ENCODE results near the gene PICK1.
"Not testable (repeated sequence)": the region's sequence is repeated elsewhere in the genome, so short reads cannot be mapped to it uniquely, and the experiment has no call there.

The PICK1 gene

GRCh38 chr22:38036392-38037062 lies 20.7 kb upstream of the PICK1 start:
- in situ Hi-C loops (cut with HindIII; ENCODE audit: low sequenced_read_pairs), result no loop called here
- H3K4me3 ChIP-seq (ENCODE audit: low read depth, low read length), result no peak overlapping the region
- no peak for DNase-seq (ENCODE audit: low read depth, low spot score)
- TF ChIP-seq, protein P1, sequence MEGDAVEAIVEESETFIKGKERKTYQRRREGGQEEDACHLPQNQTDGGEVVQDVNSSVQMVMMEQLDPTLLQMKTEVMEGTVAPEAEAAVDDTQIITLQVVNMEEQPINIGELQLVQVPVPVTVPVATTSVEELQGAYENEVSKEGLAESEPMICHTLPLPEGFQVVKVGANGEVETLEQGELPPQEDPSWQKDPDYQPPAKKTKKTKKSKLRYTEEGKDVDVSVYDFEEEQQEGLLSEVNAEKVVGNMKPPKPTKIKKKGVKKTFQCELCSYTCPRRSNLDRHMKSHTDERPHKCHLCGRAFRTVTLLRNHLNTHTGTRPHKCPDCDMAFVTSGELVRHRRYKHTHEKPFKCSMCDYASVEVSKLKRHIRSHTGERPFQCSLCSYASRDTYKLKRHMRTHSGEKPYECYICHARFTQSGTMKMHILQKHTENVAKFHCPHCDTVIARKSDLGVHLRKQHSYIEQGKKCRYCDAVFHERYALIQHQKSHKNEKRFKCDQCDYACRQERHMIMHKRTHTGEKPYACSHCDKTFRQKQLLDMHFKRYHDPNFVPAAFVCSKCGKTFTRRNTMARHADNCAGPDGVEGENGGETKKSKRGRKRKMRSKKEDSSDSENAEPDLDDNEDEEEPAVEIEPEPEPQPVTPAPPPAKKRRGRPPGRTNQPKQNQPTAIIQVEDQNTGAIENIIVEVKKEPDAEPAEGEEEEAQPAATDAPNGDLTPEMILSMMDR (IDR thresholded peaks at IDR 0.05; ENCODE audit: low read depth, low read length), result no peak

DNA sequence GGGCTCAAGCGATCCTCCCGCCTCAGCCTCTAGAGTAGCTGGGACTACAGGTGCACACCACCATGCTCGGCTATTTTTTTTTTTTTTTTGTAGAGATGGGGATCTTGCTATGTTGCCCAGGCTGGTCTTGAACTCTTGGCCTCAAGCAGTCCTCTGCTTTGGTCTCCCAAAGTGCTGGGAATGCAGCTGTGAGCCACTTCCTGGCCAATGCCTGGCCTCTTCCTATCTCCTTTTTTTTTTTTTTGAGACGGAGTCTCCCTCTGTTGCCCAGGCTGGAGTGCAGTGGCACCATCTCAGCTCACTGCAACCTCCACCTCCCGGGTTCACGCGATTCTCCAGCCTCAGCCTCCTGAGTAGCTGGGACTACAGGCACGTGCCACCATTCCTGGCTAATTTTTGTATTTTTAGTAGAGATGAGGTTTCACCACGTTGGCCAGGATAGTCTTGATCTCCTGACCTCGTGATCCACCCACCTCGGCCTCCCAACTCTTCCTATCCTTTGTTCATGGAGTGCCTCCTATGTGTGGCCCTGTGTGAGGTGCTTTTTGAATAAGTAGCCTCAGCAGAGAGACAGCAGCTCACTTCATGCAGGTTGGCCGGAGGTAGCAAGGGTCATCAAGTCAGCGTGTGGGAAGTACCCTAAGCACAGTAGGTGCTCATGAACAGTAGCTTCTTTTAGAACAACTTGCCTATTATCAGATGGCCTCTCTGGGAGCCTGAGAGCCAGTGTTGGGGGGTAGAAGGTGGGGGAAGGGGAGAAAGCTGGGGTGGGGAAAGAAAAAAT lies 19.6 kb upstream of the PICK1 start:
- in situ Hi-C loops (cut with HindIII; ENCODE audit: low sequenced_read_pairs); DNase-seq (ENCODE audit: low read depth, low spot score); H3K4me3 ChIP-seq (ENCODE audit: low read depth, low read length): not testable (repeated sequence)

DNA sequence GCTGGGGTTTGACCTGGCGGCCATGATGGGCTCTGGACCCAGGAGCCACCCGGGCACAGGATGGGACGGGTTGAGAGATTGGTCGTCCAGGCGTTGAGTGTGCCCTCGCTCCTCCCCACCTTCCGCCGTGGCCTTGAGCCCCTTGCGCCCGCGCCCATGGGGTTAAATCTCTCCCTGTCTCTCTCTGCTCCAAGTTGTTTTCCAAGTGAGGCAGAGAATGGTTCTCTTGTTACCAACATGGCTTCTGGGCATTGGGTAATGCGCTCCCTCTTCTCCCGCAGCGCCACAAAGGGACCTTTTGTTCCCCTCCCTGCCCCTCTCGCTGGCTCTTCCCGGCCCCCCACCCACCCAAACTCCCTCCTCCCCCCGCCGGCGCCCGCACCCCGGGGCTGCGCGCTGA lies 18.8 kb upstream of the PICK1 start:
- DNase-seq (ENCODE audit: low read depth, low spot score), result no peak
- in situ Hi-C loops (cut with HindIII; ENCODE audit: low sequenced_read_pairs), result no loop called here
- TF ChIP-seq, protein P1 (IDR thresholded peaks at IDR 0.05; ENCODE audit: low read depth, low read length), result no peak
- H3K4me3 ChIP-seq (ENCODE audit: low read depth, low read length), result no peak overlapping the region

GRCh38 chr22:38038890-38039812 lies 18.1 kb upstream of the PICK1 start:
- TF ChIP-seq, protein P1 (IDR thresholded peaks at IDR 0.05; ENCODE audit: low read depth, low read length), result no peak
- in situ Hi-C loops (cut with HindIII; ENCODE audit: low sequenced_read_pairs), result no loop called here
- DNase-seq (ENCODE audit: low read depth, low spot score), result no peak
- H3K4me3 ChIP-seq (ENCODE audit: low read depth, low read length), result no peak overlapping the region

DNA sequence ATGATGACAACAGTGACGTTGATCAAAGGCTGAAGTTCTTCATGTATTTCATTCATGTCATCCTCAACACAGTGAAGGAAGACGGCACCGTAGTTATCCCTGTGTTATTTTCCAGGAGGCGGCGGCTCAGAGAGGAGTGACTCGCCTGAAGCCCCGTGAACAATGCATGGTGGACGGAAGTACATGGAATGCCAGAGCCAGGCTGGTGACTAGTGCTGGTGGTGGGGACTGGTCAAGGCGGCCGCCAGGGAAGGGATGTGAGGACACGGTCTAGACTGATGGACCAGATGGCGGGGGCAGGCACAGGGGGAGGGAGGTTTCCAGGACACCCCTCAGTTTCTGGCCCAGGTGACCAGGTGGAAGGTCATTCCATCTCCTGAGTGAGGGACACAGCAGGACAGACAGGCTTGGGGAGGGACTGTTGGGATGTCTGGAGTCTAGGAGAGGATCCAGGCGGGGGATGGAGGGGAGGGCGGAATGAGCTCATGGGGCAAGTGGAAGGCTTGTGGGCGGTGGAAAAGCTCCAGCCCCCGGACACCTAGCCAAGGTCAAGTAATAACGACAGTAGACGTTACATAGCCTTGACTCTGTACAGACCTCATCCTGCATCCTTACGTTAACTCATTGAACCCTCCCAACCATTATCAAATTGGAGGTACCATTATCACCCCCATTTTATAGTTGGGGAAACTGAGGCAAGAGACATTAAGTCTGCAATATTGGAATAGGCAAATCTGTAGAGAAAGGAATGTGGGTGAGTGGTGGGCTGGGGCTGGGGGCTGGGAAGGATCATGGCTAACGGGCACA lies 16.0 kb upstream of the PICK1 start:
- in situ Hi-C loops (cut with HindIII; ENCODE audit: low sequenced_read_pairs), result no loop called here
- TF ChIP-seq, protein P1 (IDR thresholded peaks at IDR 0.05; ENCODE audit: low read depth, low read length), result no peak
- no peak for DNase-seq (ENCODE audit: low read depth, low spot score)
- no peak overlapping the region for H3K4me3 ChIP-seq (ENCODE audit: low read depth, low read length)

DNA sequence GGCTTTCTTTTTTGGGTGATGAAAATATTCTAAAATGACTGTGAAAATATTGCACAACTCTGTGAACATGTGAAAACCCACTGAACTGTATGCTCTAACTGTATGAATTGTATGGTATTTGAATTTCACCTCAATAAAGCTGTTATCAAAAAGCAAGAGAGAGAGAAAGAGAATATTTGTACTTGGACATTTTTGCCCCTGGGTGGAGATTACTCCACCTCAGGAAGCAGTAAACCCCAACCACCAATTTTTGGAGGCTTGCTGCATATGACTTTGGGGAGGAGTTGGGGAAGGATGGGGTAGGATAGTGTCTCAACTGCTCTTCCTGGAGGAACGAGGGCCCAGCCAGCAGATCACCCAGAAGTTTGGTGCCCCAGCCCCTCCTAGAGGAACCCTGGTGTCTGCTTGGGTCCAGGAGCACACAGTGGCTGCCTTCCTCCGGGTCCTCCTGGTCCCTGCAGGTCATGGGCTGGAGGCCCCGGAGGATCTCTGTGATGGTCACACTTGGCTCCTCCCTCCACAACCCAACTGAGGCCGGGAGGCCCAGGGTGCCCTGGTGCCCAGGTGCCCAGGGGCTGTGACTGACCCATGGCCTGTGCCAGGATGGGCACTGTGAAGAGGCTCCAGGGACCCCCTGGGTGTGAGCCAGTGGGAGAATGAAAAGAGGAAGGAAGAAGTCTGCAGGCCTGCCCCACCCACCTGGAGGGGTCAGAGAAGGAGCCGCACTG lies 15.3 kb upstream of the PICK1 start:
- TF ChIP-seq, protein P1 (IDR thresholded peaks at IDR 0.05; ENCODE audit: low read depth, low read length), result no peak
- no peak overlapping the region for H3K4me3 ChIP-seq (ENCODE audit: low read depth, low read length)
- in situ Hi-C loops (cut with HindIII; ENCODE audit: low sequenced_read_pairs), result no loop called here
- no peak for DNase-seq (ENCODE audit: low read depth, low spot score)
